NCI-H146 treated with DMSO at 0.1 percent for 48 hours (cell line): ENCODE data around the gene KRABD2.
"Not testable (repeated sequence)": the region's sequence is repeated elsewhere in the genome, so short reads cannot be mapped to it uniquely, and the experiment has no call there.

ENCODE experiments used
- DNase-seq: peaks from one replicate; lab custom pipeline; 2025; ENCODE audit not compliant: unreplicated experiment; lab: John Stamatoyannopoulos, UW

Gene KRABD2

GRCh38 chr17:8376271-8377067, at the start of gene KRABD2:
Gene KRABD2 (minus strand): TSS chr17:8376704.
- peak; percentile 78 for DNase-seq

- DNase-seq, result no peak
Measured at GRCh38 chr17:8421571-8421970, 45.1 kb upstream of the KRABD2 start.

GRCh38 chr17:8420041-8420934, 43.8 kb upstream of the KRABD2 start:
- DNase-seq, result no peak

GRCh38 chr17:8419305-8419704, 42.8 kb upstream of the KRABD2 start:
- no peak for DNase-seq

GRCh38 chr17:8418471-8418870, 42.0 kb upstream of the KRABD2 start:
- DNase-seq, result no peak

GRCh38 chr17:8417806-8418205, 41.3 kb upstream of the KRABD2 start:
- DNase-seq, result no peak

GRCh38 chr17:8413938-8414337, 37.4 kb upstream of the KRABD2 start:
- DNase-seq, result no peak

GRCh38 chr17:8413328-8413727, 36.8 kb upstream of the KRABD2 start:
- no peak for DNase-seq

- no peak for DNase-seq
Measured at GRCh38 chr17:8412089-8412488, 35.6 kb upstream of the KRABD2 start.

GRCh38 chr17:8410883-8411238, 34.4 kb upstream of the KRABD2 start:
- DNase-seq, result no peak

- peak; percentile 77 for DNase-seq
Measured at GRCh38 chr17:8409966-8410882, 33.7 kb upstream of the KRABD2 start.

GRCh38 chr17:8408371-8408770, 31.9 kb upstream of the KRABD2 start:
- DNase-seq, result no peak

- DNase-seq, result no peak
Measured at GRCh38 chr17:8406174-8406573, 29.7 kb upstream of the KRABD2 start.

GRCh38 chr17:8405499-8406016, 29.1 kb upstream of the KRABD2 start:
- no peak for DNase-seq

GRCh38 chr17:8402921-8403536, 26.5 kb upstream of the KRABD2 start:
- no peak for DNase-seq

GRCh38 chr17:8401107-8401506, 24.6 kb upstream of the KRABD2 start:
- no peak for DNase-seq

- no peak for DNase-seq
Measured at GRCh38 chr17:8398980-8399379, 22.5 kb upstream of the KRABD2 start.

GRCh38 chr17:8397636-8398035, 21.1 kb upstream of the KRABD2 start, which contains the start of gene RNF222:
Gene RNF222 (minus strand): TSS chr17:8397827. CDS start chr17:8393461, 4,366 bp downstream.
- no peak for DNase-seq

- DNase-seq, result not testable (repeated sequence)
Measured at GRCh38 chr17:8394497-8394896, 18.0 kb upstream of the KRABD2 start.
